RKO (cell line): ENCODE results near the gene KIRREL1.

Experiments
- DNase-seq: peaks from one replicate; pipeline ENCODE4 v3.0.0-alpha.2; 2016; ENCODE audit warnings: low spot score

KIRREL1 gene

DNA sequence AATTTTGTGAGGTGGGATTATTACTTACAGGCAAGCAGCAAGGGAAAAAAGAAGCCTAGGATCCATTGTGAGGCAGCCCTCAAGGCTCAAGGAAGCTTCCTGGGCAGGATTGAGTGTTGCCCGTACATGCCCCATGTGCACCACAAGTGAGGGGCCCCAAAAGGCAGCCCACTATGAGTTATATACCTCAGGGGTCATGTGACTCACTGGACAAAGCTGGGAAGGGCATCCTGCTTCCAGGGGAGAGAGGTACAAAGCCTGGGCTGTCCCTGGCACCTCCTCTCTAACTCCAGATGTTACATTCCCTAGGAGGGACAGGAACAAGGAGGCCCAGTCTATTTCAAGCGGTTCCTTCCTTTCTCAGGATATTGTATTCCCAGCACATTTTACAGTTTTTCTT is 153.3 kb downstream of the KIRREL1 start:
- no peak for DNase-seq

DNA sequence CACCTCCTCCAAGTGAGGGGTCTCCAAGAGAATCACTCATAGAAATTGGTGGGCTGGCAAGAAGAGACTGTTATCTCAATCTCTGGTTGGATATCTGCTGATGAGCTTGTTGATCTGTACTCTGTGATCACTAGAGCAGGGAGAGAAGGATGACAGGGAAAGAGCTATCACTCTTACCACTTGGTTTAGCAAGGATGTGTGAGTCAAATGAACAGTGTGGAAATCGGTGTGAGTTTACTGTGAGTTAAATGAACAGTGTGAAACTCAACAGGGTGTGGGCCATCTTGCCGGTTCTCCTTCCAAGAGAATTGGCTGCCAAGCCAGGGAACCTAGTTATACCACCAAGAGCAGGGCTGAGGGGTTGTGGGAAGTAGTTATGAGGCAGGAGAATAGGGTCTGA is 154.0 kb downstream of the KIRREL1 start:
- DNase-seq: no peak

DNA sequence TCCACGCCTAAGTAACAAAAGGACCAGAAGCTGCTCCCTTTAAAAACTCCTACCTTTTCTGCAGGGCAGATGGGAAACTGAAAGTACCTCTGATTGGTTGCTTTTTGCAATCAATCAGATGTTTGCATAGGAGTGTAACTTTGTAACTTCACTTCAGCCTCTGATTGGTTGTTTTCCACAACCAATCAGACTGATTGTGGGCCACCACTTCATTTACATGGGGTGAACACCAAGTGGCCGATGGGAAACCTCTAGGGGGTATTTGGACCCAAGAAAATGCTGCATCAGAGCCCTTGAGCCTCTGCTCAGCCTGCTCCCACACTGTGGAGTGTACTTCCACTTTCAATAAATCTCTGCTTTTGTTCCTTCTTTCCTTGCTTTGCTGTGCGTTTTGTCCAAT is 154.4 kb downstream of the KIRREL1 start:
- DNase-seq: no peak

DNA sequence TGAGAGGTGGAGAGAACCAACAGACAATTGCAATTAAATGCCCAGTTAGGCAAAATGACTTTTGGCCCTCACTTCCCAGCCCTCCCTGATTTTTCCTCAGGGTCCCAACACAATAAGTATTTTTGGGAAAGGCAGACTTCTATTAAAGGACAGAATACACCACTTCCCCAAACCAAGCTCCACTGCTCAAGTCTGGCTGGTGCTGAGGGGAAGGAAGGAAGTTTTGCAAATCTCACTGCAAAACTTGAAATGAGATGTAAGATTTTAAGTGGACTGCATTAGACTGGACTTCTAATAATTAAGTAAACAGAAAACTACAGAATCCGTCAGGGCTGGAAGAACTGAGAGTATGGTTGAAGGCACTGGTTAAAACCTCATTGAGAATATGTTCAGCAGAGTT is 155.0 kb downstream of the KIRREL1 start:
- no peak for DNase-seq

DNA sequence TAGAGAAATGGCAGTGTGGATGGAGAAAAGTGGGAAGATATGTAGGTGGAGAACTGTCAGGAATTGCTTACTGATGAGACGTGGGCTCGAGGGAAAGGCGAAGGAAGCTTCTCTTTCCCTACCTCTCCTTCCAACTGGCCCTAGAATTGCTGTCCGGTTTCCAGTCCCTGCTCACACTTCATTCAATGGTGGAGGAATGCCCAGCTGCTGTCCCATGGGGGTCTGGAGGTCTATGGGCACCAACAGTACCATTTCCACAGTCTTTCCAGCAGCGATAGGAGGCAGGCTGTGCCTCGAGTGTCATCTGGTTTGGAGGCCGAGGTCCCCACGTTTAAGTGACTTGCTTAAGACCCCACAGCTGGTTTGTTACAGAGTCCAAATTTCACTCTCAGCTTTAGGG is 155.7 kb downstream of the KIRREL1 start:
- no peak for DNase-seq
